ENCODE measurements around the gene CUBN.

DNA sequence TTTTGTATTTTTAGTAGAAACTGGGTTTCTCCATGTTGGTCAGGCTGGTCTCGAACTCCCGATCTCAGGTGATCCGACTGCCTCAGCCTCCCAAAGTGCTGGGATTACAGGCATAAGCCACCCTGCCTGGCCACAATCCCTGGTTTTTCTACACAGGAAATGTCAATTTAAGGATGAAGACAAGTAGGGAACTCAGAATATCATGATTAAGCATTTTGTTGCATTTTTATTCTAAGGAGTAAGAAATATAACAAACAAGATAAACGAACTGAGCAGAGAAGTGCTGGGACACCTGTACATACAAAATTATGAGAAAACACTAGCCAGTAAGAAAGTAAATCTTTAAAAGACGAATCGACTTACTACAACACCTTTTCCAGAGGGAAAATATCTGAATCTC is 69.3 kb downstream of the CUBN start:
- TF ChIP-seq EZH2 (IDR thresholded peaks at IDR 0.05; ENCODE audit: low read length, unreplicated experiment): no peak
- TF ChIP-seq, protein P1, sequence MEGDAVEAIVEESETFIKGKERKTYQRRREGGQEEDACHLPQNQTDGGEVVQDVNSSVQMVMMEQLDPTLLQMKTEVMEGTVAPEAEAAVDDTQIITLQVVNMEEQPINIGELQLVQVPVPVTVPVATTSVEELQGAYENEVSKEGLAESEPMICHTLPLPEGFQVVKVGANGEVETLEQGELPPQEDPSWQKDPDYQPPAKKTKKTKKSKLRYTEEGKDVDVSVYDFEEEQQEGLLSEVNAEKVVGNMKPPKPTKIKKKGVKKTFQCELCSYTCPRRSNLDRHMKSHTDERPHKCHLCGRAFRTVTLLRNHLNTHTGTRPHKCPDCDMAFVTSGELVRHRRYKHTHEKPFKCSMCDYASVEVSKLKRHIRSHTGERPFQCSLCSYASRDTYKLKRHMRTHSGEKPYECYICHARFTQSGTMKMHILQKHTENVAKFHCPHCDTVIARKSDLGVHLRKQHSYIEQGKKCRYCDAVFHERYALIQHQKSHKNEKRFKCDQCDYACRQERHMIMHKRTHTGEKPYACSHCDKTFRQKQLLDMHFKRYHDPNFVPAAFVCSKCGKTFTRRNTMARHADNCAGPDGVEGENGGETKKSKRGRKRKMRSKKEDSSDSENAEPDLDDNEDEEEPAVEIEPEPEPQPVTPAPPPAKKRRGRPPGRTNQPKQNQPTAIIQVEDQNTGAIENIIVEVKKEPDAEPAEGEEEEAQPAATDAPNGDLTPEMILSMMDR (conservative IDR thresholded peaks at IDR 0.05; ENCODE audit: low read depth, low read length): no peak
